ENCODE data around the gene KCNH4.

GRCh38 chr17:42120161-42120769, 60.7 kb downstream of the KCNH4 start:
- TF ChIP-seq CTCF (conservative IDR thresholded peaks at IDR 0.05; ENCODE audit: low read length) (no peak), EZH2phosphoT487 (IDR thresholded peaks at IDR 0.05; ENCODE audit: borderline replicate concordance, low read depth, low read length) (no peak)

All from OCI-LY7 (cell line).